Measurements from ENCODE around the gene MVB12A. TPM values are rescaled to one million over a fixed set of nuclear protein-coding genes. Genes with fewer than 3 reads are reported as not detected.
A peak's percentile ranks its signal among the peaks of the same experiment; 100 is the strongest.

The MVB12A gene
- total and polyA plus RNA-seq, 9 of the 15 experiments (the other 6 are each of a cell fraction or from before 2014, with no cell fraction given): 1.2 to 46.2 (median 22.4) TPM

DNA sequence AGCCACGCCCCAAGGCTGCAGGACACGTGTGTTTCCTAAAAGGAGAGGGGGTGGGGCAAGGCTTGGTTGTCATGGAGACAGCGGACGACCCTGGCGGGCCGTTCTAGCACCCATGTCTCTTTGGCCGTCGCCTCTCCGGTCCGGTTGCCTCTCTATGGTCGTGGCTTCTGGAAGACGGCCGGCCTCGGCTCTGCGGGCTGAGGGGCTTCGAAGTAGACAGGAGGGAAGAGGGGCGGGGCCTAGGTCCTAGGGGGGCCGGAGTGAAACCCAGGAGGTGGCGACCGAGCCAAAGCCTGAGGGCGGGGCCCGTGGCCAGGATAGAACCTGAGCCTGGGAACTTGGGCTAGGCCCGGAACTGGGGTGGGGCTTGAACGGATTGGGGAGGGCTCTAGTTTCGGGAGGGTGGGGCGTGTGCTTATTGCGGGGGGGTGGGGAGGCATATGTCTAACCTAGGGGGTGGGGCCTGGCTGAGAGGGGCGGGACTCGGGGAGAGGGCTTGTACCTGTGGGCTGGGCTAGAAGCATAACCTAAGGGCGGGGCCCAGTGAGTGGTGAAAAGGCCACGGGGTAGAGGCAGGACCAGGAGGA lies 49.7 kb downstream of the MVB12A start (continued):
- TF ChIP-seq TAF1 (IDR thresholded peaks at IDR 0.05; ENCODE audit: control insufficient read depth, extremely low read depth, insufficient read depth, low read length, severe bottlenecking) (no peak), PHF20 (IDR thresholded peaks at IDR 0.05; ENCODE audit: partially characterized antibody) (peak; percentile 40), FOXJ2 (tag; IDR thresholded peaks at IDR 0.05) (peak; percentile 33; the same call in 1 of the 2 replicates), CXXC5 (CRISPR knock-in tag; IDR thresholded peaks at IDR 0.05) (peak; percentile 76), RBFOX2 (IDR thresholded peaks at IDR 0.05; ENCODE audit: low read depth, low read length) (peak; percentile 75), STAG1 (CRISPR knock-in tag; IDR thresholded peaks at IDR 0.05; ENCODE audit: borderline replicate concordance) (no peak), ZNF347 (CRISPR knock-in tag; IDR thresholded peaks at IDR 0.05; ENCODE audit: low read depth) (no peak), NR2C1 (IDR thresholded peaks at IDR 0.05) (no peak), NR2C1 (tag; IDR thresholded peaks at IDR 0.05) (peak; percentile 43; the same call in 1 of the 2 replicates), ZNF146 (CRISPR knock-in tag; IDR thresholded peaks at IDR 0.05; ENCODE audit: unreplicated experiment) (no peak), SP1 (CRISPR knock-in tag; IDR thresholded peaks at IDR 0.05) (peak; percentile 84), NFYB (IDR thresholded peaks at IDR 0.05; ENCODE audit: extremely low read depth, insufficient read length) (no peak), RFX5 (IDR thresholded peaks at IDR 0.05; ENCODE audit: low read depth, low read length) (no peak), SIN3A (IDR thresholded peaks at IDR 0.05; ENCODE audit: borderline replicate concordance in 2 of 2, control insufficient read depth in 1 of 2, low read depth in 2 of 2, low read length in 2 of 2) (peak; percentile 82 to 96; a peak in 3 of 4 replicates), IFI16 (CRISPR knock-in tag; IDR thresholded peaks at IDR 0.05) (no peak), HOXB6 (CRISPR knock-in tag; IDR thresholded peaks at IDR 0.05; ENCODE audit: borderline replicate concordance) (no peak), EP400 (IDR thresholded peaks at IDR 0.05) (peak; percentile 76), SRF (CRISPR knock-in tag; IDR thresholded peaks at IDR 0.05) (peak in 1 of 2 experiments; percentile 30; a peak in 1 of 4 replicates), POLR2A (conservative IDR thresholded peaks at IDR 0.05) (0 out of 2 replicates have a peak, but pooled peaks have one; percentile 31), ZNF830 (CRISPR knock-in tag; IDR thresholded peaks at IDR 0.05) (0 out of 2 replicates have a peak, but pooled peaks have one; percentile 26)
- TF ChIP-seq, protein P1, sequence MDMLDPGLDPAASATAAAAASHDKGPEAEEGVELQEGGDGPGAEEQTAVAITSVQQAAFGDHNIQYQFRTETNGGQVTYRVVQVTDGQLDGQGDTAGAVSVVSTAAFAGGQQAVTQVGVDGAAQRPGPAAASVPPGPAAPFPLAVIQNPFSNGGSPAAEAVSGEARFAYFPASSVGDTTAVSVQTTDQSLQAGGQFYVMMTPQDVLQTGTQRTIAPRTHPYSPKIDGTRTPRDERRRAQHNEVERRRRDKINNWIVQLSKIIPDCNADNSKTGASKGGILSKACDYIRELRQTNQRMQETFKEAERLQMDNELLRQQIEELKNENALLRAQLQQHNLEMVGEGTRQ (CRISPR knock-in tag; IDR thresholded peaks at IDR 0.05): peak; percentile 78
- TF ChIP-seq, protein P2, sequence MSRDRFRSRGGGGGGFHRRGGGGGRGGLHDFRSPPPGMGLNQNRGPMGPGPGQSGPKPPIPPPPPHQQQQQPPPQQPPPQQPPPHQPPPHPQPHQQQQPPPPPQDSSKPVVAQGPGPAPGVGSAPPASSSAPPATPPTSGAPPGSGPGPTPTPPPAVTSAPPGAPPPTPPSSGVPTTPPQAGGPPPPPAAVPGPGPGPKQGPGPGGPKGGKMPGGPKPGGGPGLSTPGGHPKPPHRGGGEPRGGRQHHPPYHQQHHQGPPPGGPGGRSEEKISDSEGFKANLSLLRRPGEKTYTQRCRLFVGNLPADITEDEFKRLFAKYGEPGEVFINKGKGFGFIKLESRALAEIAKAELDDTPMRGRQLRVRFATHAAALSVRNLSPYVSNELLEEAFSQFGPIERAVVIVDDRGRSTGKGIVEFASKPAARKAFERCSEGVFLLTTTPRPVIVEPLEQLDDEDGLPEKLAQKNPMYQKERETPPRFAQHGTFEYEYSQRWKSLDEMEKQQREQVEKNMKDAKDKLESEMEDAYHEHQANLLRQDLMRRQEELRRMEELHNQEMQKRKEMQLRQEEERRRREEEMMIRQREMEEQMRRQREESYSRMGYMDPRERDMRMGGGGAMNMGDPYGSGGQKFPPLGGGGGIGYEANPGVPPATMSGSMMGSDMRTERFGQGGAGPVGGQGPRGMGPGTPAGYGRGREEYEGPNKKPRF (IDR thresholded peaks at IDR 0.05; ENCODE audit: low read depth, low read length): no peak
- TF ChIP-seq, protein P3, sequence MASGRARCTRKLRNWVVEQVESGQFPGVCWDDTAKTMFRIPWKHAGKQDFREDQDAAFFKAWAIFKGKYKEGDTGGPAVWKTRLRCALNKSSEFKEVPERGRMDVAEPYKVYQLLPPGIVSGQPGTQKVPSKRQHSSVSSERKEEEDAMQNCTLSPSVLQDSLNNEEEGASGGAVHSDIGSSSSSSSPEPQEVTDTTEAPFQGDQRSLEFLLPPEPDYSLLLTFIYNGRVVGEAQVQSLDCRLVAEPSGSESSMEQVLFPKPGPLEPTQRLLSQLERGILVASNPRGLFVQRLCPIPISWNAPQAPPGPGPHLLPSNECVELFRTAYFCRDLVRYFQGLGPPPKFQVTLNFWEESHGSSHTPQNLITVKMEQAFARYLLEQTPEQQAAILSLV (tag; IDR thresholded peaks at IDR 0.05): no peak
- TF ChIP-seq, protein P4, sequence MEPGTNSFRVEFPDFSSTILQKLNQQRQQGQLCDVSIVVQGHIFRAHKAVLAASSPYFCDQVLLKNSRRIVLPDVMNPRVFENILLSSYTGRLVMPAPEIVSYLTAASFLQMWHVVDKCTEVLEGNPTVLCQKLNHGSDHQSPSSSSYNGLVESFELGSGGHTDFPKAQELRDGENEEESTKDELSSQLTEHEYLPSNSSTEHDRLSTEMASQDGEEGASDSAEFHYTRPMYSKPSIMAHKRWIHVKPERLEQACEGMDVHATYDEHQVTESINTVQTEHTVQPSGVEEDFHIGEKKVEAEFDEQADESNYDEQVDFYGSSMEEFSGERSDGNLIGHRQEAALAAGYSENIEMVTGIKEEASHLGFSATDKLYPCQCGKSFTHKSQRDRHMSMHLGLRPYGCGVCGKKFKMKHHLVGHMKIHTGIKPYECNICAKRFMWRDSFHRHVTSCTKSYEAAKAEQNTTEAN (CRISPR knock-in tag; IDR thresholded peaks at IDR 0.05): 0 out of 2 replicates have a peak, but pooled peaks have one; percentile 54
